ENCODE data around the gene UNC5B.

The UNC5B gene

GRCh38 chr10:71219918-71220688 is 7.7 kb downstream of the UNC5B start:
- Histone ChIP-seq H3K27me3 (ENCODE audit: insufficient read depth, low read length, poor library complexity) (peaks cover 23% of the 10 kb centered on the region), H3K9ac (ENCODE audit: low read depth, low read length) (no peak overlapping the region), H3K4me2 (ENCODE audit: insufficient read depth, low read length) (no peak overlapping the region), H3K36me3 (ENCODE audit: insufficient read depth, low read length) (no peaks in the 10 kb centered on the region), H3K4me1 (ENCODE audit: insufficient read depth, low read length) (no peaks in the 10 kb centered on the region), H4K20me1 (ENCODE audit: insufficient read depth, low read length) (no peaks in the 10 kb centered on the region; the same call in 1 of the 2 replicates), H3K27ac (ENCODE audit: low read length) (no peak overlapping the region), H3K4me3 (ENCODE audit: low read depth in 1 of 2, low read length in 2 of 2) (no peak overlapping the region), H3K79me2 (ENCODE audit: insufficient read depth, low read length) (no peaks in the 10 kb centered on the region), H3K9me3 (ENCODE audit: insufficient read depth, low read length, severe bottlenecking) (no peaks in the 10 kb centered on the region), H2AFZ (ENCODE audit: low read depth, low read length) (no peak overlapping the region)
- no peak for ATAC-seq (ENCODE audit: insufficient read depth, low read depth)
- DNase-seq = no peak
- TF ChIP-seq, protein P1, sequence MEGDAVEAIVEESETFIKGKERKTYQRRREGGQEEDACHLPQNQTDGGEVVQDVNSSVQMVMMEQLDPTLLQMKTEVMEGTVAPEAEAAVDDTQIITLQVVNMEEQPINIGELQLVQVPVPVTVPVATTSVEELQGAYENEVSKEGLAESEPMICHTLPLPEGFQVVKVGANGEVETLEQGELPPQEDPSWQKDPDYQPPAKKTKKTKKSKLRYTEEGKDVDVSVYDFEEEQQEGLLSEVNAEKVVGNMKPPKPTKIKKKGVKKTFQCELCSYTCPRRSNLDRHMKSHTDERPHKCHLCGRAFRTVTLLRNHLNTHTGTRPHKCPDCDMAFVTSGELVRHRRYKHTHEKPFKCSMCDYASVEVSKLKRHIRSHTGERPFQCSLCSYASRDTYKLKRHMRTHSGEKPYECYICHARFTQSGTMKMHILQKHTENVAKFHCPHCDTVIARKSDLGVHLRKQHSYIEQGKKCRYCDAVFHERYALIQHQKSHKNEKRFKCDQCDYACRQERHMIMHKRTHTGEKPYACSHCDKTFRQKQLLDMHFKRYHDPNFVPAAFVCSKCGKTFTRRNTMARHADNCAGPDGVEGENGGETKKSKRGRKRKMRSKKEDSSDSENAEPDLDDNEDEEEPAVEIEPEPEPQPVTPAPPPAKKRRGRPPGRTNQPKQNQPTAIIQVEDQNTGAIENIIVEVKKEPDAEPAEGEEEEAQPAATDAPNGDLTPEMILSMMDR (IDR thresholded peaks at IDR 0.05; ENCODE audit: borderline replicate concordance, extremely low read depth, low read length, poor library complexity, severe bottlenecking) = no peak
- TF ChIP-seq EZH2 (IDR thresholded peaks at IDR 0.05; ENCODE audit: borderline replicate concordance, low read depth, low read length, severe bottlenecking) = no peak

- Histone ChIP-seq H3K4me1 (ENCODE audit: insufficient read depth, low read length) (no peaks in the 10 kb centered on the region), H3K79me2 (ENCODE audit: insufficient read depth, low read length) (no peaks in the 10 kb centered on the region), H3K36me3 (ENCODE audit: insufficient read depth, low read length) (no peaks in the 10 kb centered on the region), H2AFZ (ENCODE audit: low read depth, low read length) (no peak overlapping the region), H3K4me2 (ENCODE audit: insufficient read depth, low read length) (no peak overlapping the region), H3K27ac (ENCODE audit: low read length) (no peak overlapping the region), H3K9ac (ENCODE audit: low read depth, low read length) (no peak overlapping the region), H3K9me3 (ENCODE audit: insufficient read depth, low read length, severe bottlenecking) (no peaks in the 10 kb centered on the region), H4K20me1 (ENCODE audit: insufficient read depth, low read length) (no peaks in the 10 kb centered on the region; the same call in 1 of the 2 replicates), H3K4me3 (ENCODE audit: low read depth in 1 of 2, low read length in 2 of 2) (no peak overlapping the region), H3K27me3 (ENCODE audit: insufficient read depth, low read length, poor library complexity) (peaks cover 28% of the 10 kb centered on the region)
- no peak for TF ChIP-seq EZH2 (IDR thresholded peaks at IDR 0.05; ENCODE audit: borderline replicate concordance, low read depth, low read length, severe bottlenecking)
- TF ChIP-seq, protein P1 (IDR thresholded peaks at IDR 0.05; ENCODE audit: borderline replicate concordance, extremely low read depth, low read length, poor library complexity, severe bottlenecking) = no peak
- ATAC-seq (ENCODE audit: insufficient read depth, low read depth) (no peak), DNase-seq (no peak)
These were observed 8.5 kb downstream of the UNC5B start for GRCh38 chr10:71220689-71221540.

GRCh38 chr10:71221586-71222202 is 9.3 kb downstream of the UNC5B start:
- TF ChIP-seq EZH2 (IDR thresholded peaks at IDR 0.05; ENCODE audit: borderline replicate concordance, low read depth, low read length, severe bottlenecking) = no peak
- TF ChIP-seq, protein P1 (IDR thresholded peaks at IDR 0.05; ENCODE audit: borderline replicate concordance, extremely low read depth, low read length, poor library complexity, severe bottlenecking) = no peak
- no peak overlapping the region for H3K9ac ChIP-seq (ENCODE audit: low read depth, low read length)
- no peak overlapping the region for H3K4me3 ChIP-seq (ENCODE audit: low read depth in 1 of 2, low read length in 2 of 2)
- H3K9me3 ChIP-seq (ENCODE audit: insufficient read depth, low read length, severe bottlenecking) = no peaks in the 10 kb centered on the region
- no peaks in the 10 kb centered on the region for H3K36me3 ChIP-seq (ENCODE audit: insufficient read depth, low read length)
- H4K20me1 ChIP-seq (ENCODE audit: insufficient read depth, low read length) = no peaks in the 10 kb centered on the region; the same call in 1 of the 2 replicates
- H2AFZ ChIP-seq (ENCODE audit: low read depth, low read length) = no peak overlapping the region
- ATAC-seq (ENCODE audit: insufficient read depth, low read depth) (no peak), DNase-seq (no peak)
- H3K4me2 ChIP-seq (ENCODE audit: insufficient read depth, low read length) = no peak overlapping the region
- no peaks in the 10 kb centered on the region for H3K4me1 ChIP-seq (ENCODE audit: insufficient read depth, low read length)
- H3K27me3 ChIP-seq (ENCODE audit: insufficient read depth, low read length, poor library complexity) = peaks cover 22% of the 10 kb centered on the region
- no peak overlapping the region for H3K27ac ChIP-seq (ENCODE audit: low read length)
- H3K79me2 ChIP-seq (ENCODE audit: insufficient read depth, low read length) = no peaks in the 10 kb centered on the region
